Memory B cell (primary cell): Measurements from ENCODE around the gene DDO.

Source experiments
- ATAC-seq: fragments of 150-1000 bp; cut with Tn5 transposase; 2 replicates; pipeline ENCODE4 v1.10.0; 2021; ENCODE audit warnings: low read depth, mild to moderate bottlenecking, moderate library complexity
- DNase-seq, 2 donors: peaks; one replicate each; pipeline ENCODE4 v3.0.0; 2022; ENCODE audit warnings: low spot score in 2 of 2
- H3K27ac Mint-ChIP-seq: one replicate; pipeline ENCODE4 v1.8.0; 2022; ENCODE audit warnings: mild to moderate bottlenecking, moderate library complexity, mixed read lengths
- H3K27me3 Mint-ChIP-seq: one replicate; pipeline ENCODE4 v1.8.0; 2022; ENCODE audit warnings: mixed read lengths
- H3K36me3 Mint-ChIP-seq: one replicate; pipeline ENCODE4 v1.8.0; 2022; ENCODE audit warnings: mild to moderate bottlenecking, mixed read lengths
- H3K4me1 Mint-ChIP-seq: one replicate; pipeline ENCODE4 v1.8.0; 2022; ENCODE audit warnings: mixed read lengths
- H3K4me3 Mint-ChIP-seq: one replicate; pipeline ENCODE4 v1.8.0; 2022; ENCODE audit warnings: mild to moderate bottlenecking, moderate library complexity, mixed read lengths
- H3K9me3 Mint-ChIP-seq: one replicate; pipeline ENCODE4 v1.8.0; 2022; ENCODE audit warnings: mixed read lengths

Gene DDO

DNA sequence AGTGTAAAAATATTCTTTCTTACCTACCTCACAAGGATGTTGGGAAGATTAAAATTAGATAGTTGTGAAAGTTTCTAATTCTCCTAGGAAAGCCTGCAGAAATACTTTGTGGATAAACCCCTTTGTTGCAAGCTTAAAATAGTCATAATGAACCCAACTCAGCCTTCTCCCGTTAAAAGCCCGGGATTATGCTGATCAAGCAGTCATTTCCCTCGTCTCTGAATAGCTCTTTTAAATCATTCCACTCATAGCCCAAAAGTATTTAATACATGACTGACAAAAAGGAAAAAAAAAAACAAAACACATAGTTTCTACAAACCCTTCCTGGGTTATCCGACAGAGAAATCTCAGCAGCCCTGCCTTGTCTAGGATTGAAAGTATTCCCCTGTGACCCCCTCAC, 46.3 kb downstream of the DDO start:
- no peak for DNase-seq
- H3K27me3 Mint-ChIP-seq = peaks cover 21% of the 10 kb centered on the region
- no peak for ATAC-seq
- peaks cover 3% of the 10 kb centered on the region for H3K4me1 Mint-ChIP-seq
- H3K9me3 Mint-ChIP-seq = peaks cover 2% of the 10 kb centered on the region
- H3K4me3 Mint-ChIP-seq = no peak overlapping the region
- H3K36me3 Mint-ChIP-seq = no peaks in the 10 kb centered on the region
- no peak overlapping the region for H3K27ac Mint-ChIP-seq

DNA sequence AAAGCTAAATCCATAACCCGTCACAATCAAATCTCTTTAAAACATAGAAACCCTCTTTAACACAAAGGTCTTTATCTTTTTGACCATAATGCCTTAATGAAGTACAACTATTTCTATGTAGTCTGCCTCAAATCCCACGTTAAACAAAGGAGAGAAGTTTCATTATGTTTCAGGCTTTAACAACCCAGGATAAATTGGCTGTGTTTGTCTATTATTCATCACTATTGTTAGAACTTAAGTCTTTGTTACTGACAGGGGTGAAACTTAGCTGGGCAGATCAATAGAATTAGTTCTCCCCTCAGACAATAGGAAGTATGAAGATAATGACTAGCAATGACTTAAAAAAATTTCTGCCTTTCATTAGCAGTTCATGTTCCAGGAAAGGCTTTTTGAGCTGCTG, 47.1 kb downstream of the DDO start:
- no peak overlapping the region for H3K4me3 Mint-ChIP-seq
- ATAC-seq = no peak
- no peak for DNase-seq
- peaks cover 3% of the 10 kb centered on the region for H3K4me1 Mint-ChIP-seq
- peaks cover 2% of the 10 kb centered on the region for H3K9me3 Mint-ChIP-seq
- H3K27me3 Mint-ChIP-seq = peaks cover 23% of the 10 kb centered on the region
- no peak overlapping the region for H3K27ac Mint-ChIP-seq
- H3K36me3 Mint-ChIP-seq = no peaks in the 10 kb centered on the region

DNA sequence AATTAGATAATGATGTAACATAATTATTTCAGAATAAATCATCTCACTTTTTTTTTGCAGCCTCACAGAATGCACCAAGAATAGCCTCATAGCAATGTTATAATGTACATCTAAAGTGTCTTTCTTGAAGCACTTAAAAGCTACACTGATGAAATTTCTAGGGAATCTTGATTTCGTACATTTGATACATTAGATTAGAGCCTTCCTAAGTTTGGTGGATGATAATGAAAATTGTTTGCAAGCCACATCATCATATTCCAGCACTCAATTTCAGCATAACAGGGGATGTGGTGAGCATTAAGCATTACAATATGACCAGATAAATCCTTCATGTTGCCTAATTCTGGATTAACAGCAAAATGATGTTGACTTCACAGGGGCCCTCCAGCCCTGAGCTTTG, 47.5 kb downstream of the DDO start:
- Mint-ChIP-seq H3K9me3 (peaks cover 2% of the 10 kb centered on the region), H3K4me3 (no peak overlapping the region), H3K27me3 (peaks cover 23% of the 10 kb centered on the region), H3K36me3 (no peaks in the 10 kb centered on the region), H3K27ac (no peak overlapping the region), H3K4me1 (peaks cover 3% of the 10 kb centered on the region)
- no peak for ATAC-seq
- no peak for DNase-seq

DNA sequence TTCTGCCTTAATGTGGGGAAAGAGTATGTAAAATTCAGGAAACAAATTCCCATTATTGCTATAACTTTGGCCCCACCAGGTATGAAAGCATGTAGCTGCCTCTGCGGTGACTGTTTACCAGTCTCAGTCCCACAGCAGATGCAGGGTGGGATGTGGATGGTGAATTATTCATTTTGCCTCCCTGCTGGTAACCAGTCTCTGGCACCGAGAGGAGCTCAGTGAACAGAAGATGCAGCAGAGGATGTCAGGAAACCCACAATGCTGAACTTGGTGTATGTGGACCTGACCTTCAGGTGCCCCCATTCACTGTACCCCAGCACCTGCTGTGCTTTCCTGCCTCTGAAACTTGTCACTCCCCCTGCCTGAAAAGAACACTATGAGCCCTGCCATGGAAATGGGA, 48.4 kb downstream of the DDO start:
- no peak overlapping the region for H3K4me3 Mint-ChIP-seq
- ATAC-seq (no peak), DNase-seq (no peak)
- H3K27me3 Mint-ChIP-seq = peaks cover 21% of the 10 kb centered on the region
- H3K9me3 Mint-ChIP-seq = peaks cover 2% of the 10 kb centered on the region
- no peak overlapping the region for H3K27ac Mint-ChIP-seq
- no peaks in the 10 kb centered on the region for H3K36me3 Mint-ChIP-seq
- H3K4me1 Mint-ChIP-seq = peaks cover 3% of the 10 kb centered on the region

DNA sequence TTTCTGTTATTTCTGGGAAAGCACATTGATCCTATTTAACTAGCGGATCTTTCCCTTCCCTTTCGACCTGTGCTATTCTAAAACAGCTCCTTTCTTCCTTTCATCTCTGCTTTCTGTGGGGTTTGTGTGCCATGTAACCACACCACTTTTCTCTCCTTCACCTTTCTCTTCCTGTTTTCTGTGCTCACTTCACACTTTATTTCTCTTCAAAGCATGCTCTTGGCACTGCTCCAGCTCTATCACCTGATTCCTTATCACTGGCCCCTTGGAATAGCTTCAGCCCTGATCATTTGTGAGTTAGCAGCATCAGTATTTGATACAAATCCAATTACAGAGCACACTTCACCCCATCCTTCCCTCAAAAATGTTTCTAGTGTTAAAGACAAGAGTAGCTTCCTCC, 49.1 kb downstream of the DDO start:
- Mint-ChIP-seq H3K36me3 (no peaks in the 10 kb centered on the region), H3K4me3 (no peak overlapping the region), H3K27me3 (peaks cover 16% of the 10 kb centered on the region), H3K4me1 (peaks cover 3% of the 10 kb centered on the region), H3K9me3 (no peaks in the 10 kb centered on the region), H3K27ac (no peak overlapping the region)
- ATAC-seq (no peak), DNase-seq (no peak)

DNA sequence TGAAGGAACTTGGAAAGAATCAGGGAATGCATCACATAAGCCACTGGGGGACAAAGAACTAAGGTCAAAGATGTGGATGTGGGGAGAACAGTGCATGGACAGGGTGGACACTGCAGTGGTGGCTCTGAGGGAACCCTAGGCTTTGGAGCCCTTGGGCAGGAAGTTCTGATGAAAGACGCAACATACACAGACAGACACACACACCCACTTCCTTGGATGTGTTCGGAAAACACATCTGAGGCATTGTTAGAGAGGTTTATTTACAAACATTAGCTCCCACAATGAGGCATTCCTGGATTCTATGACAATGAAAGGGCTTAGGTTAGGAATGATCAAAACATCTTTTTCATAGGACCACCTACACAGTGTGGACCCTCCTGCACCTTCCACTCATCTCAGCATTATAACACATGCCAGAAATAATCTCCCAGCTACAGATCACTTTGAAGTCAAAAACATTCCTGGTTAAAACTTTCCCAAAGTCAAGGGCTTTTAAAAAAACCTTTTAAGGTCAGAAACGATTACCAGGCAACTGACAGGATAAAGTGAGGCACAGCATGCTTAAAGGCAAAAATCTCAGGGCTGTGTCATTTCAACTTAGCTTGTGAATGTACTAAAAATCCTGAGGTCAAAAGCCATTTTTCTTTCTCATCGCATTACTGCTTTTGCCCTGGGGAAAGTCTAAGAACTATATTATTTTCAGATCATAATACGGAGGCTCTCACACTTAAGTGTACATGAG, 50.8 kb downstream of the DDO start:
- ATAC-seq = no peak
- no peak overlapping the region for H3K27ac Mint-ChIP-seq
- H3K9me3 Mint-ChIP-seq = no peaks in the 10 kb centered on the region
- H3K4me3 Mint-ChIP-seq = no peak overlapping the region
- H3K4me1 Mint-ChIP-seq = peaks cover 3% of the 10 kb centered on the region
- peaks cover 15% of the 10 kb centered on the region for H3K27me3 Mint-ChIP-seq
- DNase-seq = no peak
- H3K36me3 Mint-ChIP-seq = no peaks in the 10 kb centered on the region

DNA sequence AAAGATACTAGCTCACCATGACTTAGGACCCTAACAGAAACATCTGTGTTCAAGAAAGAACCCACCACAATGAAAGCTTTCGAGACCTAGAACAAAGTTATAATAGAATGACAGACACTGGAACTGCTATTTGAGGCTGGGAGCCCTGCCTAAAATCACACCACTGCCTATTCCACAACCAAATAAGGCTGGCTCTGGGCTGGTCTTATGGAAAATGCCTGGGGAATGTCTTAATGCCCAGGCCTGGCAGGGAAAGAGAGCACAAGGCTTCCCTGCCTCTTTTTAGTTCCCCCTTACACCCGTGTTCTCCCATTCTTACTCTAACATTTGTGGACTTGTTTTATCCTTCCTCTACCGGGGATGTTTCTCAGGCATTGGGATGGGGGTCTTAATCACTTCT, 51.6 kb downstream of the DDO start:
- no peak for ATAC-seq
- no peaks in the 10 kb centered on the region for H3K9me3 Mint-ChIP-seq
- no peak overlapping the region for H3K27ac Mint-ChIP-seq
- H3K4me1 Mint-ChIP-seq = peaks cover 4% of the 10 kb centered on the region
- no peaks in the 10 kb centered on the region for H3K36me3 Mint-ChIP-seq
- H3K27me3 Mint-ChIP-seq = peaks cover 16% of the 10 kb centered on the region
- no peak overlapping the region for H3K4me3 Mint-ChIP-seq
- DNase-seq = no peak

DNA sequence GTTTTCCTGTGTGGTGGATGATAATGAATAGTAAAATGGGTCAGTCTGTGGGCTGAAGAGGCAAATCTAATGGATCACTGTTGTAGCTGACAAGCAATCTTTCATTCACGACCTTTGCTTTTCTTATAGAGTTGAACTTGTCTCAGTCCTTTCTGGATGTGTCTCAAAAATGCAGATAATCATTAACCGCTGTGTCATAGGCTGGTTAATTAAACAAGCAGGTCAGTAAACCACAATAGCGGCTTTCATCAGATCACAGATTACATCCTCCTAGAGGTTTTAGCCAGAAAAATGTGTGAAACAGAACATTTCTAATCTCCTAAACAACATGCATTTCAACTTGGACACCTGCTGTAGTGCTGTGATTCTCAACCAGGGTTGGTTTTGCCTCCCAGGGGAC, 54.7 kb downstream of the DDO start:
- peaks cover 9% of the 10 kb centered on the region for H3K4me1 Mint-ChIP-seq
- ATAC-seq (no peak), DNase-seq (no peak)
- H3K9me3 Mint-ChIP-seq = no peaks in the 10 kb centered on the region
- no peak overlapping the region for H3K4me3 Mint-ChIP-seq
- no peaks in the 10 kb centered on the region for H3K36me3 Mint-ChIP-seq
- H3K27ac Mint-ChIP-seq = no peak overlapping the region
- H3K27me3 Mint-ChIP-seq = peaks cover 27% of the 10 kb centered on the region

DNA sequence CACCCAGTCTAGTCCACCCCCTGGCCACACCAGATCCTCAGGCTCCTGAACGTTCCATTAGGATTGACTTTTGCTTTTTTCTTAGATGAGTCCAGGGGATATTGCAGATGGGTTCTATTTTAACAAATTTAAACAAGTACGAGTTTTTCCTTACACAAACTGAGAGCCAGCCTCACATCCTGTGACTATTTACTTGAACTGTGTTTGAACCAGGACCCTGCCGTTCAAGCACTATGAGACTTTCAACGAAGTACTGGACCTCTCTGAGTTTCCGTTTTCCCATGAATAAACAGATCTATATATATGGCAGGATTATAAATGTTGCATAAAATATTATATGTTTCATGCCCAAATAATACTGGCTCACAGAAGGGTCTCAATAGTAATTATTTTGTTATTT, 55.8 kb downstream of the DDO start:
- Mint-ChIP-seq H3K36me3 (no peaks in the 10 kb centered on the region), H3K4me1 (peaks cover 9% of the 10 kb centered on the region), H3K27ac (no peak overlapping the region), H3K4me3 (peak overlapping the region; percentile 18), H3K27me3 (peaks cover 30% of the 10 kb centered on the region), H3K9me3 (no peaks in the 10 kb centered on the region)
- DNase-seq = no peak
- ATAC-seq = no peak

DNA sequence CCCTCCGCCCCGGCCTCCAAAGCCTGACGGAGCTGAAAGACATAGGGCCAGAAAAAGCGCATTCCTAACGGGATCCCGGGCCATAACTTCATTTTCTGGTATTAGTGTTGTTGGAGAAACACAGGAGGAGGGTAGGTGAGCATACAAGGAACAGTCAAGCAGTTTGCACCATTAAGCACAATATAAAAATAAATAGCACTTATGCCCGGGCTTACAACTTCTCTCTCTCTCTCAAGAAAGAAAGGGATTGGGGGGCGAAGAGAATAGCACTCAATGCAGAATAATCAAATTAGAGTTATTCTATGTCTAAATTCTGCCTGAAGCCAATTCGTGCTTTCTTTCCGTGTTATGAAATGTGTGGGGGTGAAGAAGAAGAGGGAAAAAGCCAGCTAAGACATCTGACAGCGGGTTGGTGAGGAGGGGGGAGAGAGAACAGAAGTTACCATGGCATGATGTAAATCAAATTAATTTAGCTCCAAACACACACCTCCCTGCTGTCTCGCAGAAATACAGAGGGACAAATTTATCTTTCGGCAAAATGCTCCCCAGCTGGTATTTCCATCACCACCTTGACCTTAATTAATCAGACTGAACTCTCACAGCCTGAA, 56.7 kb downstream of the DDO start:
- H3K27me3 Mint-ChIP-seq = peaks cover 28% of the 10 kb centered on the region
- H3K4me1 Mint-ChIP-seq = peaks cover 9% of the 10 kb centered on the region
- no peak for DNase-seq
- ATAC-seq = no peak
- peak overlapping the region; percentile 32 for H3K4me3 Mint-ChIP-seq
- H3K36me3 Mint-ChIP-seq = no peaks in the 10 kb centered on the region
- H3K9me3 Mint-ChIP-seq = no peaks in the 10 kb centered on the region
- H3K27ac Mint-ChIP-seq = no peak overlapping the region

DNA sequence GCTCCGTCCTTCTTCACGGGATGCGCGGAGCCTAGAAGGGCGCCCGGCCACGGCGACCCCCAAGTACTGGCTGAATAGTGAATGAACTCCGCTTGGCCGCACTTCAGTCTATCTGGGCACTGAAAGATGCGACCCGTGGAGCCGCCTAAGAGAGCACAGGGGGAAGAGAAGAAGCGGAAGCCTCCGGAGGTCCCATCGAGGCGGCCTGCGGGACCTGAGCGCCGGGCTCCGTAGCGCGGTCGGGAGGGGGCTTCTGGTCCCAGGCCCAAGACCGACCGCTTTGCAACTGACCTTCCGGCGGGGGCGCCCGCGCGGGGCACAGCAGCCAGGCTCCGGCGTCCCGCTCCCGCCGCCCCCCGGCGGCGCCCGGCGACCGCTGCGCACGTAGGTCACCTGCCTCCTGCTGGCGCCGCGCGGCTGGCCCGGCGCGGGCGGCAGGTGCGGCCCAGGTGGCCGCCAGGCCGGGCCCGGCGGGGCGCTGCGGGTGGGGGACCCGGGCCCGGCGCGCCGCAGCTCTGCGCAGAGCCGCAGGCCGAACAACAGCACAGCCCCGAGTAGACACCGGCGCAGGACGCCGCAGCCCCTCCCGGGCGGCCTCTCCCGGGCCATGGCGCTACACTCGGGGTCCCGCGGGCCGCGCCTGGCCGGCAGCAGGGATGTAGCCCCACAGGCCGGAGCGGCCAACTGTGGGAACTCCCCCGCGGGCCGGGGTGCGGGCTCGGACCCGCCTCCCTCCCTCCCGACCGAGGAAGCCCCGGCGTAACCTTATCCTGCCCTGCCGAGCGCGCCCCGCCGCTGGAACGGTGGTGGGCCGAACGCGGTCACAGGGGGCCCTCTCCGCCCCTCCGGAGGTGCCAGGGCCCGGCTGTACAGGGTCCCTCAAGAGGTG, 57.5 kb downstream of the DDO start, which contains the start of gene METTL24:
TSS of gene METTL24 (minus strand) at position 686 of the 889 bp plus-strand sequence. CDS start at position 609, 77 bp downstream.
- no peaks in the 10 kb centered on the region for H3K9me3 Mint-ChIP-seq
- peaks cover 9% of the 10 kb centered on the region for H3K4me1 Mint-ChIP-seq
- no peak within 1 kb of the TSS for H3K27ac Mint-ChIP-seq
- H3K36me3 Mint-ChIP-seq = no peaks in the 10 kb centered on the region
- peak; percentile 13 to 26 for DNase-seq
- peak within 1 kb of the TSS; percentile 82 for H3K4me3 Mint-ChIP-seq
- H3K27me3 Mint-ChIP-seq = peaks cover 28% of the 10 kb centered on the region
- peak; percentile 75 for ATAC-seq

DNA sequence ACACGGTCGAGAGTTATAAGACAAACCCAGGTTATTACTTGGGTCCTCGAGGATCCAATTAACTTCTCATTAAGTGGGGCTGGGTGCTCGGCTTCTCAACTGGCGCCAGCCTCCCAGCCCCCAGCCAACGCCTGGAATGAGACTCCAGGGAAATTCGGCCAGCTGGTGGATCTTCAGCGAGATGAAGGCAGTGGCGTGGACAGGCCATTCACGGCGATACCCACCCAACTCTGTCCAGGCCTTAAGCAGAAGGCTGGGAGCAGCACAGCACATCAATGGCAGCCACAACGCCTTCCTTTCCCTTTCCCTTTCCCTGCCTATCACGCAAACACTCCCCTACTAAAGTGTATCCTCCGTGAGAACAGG, 58.1 kb downstream of the DDO start:
- Mint-ChIP-seq H3K27ac (no peak overlapping the region), H3K36me3 (no peaks in the 10 kb centered on the region), H3K4me3 (peak overlapping the region; percentile 82), H3K27me3 (peaks cover 25% of the 10 kb centered on the region), H3K4me1 (peaks cover 9% of the 10 kb centered on the region), H3K9me3 (no peaks in the 10 kb centered on the region)
- ATAC-seq (no peak), DNase-seq (no peak)

DNA sequence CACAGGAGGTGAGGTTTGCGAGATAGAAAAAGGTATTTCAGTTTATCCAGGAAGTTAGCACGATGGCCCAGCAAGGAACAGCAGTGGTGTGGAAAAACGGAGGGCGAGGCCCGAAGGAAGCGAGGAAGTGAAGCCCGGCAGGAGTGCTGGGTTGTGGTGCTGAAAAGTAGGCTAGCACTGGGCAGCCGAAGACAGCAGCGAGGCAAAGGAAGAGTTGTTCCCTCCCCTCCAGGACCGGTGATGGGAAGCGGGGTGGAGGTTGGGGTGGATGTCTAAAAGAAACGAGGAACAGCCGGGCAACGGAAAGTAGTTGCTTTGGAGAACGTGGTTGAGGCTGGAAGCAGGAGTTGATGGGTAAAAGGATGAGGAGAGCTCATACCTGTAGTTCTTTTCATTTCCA, 58.6 kb downstream of the DDO start:
- ATAC-seq (no peak), DNase-seq (no peak)
- Mint-ChIP-seq H3K4me3 (peak overlapping the region; percentile 82), H3K36me3 (no peaks in the 10 kb centered on the region), H3K27me3 (peaks cover 26% of the 10 kb centered on the region), H3K27ac (no peak overlapping the region), H3K9me3 (no peaks in the 10 kb centered on the region), H3K4me1 (peaks cover 9% of the 10 kb centered on the region)

DNA sequence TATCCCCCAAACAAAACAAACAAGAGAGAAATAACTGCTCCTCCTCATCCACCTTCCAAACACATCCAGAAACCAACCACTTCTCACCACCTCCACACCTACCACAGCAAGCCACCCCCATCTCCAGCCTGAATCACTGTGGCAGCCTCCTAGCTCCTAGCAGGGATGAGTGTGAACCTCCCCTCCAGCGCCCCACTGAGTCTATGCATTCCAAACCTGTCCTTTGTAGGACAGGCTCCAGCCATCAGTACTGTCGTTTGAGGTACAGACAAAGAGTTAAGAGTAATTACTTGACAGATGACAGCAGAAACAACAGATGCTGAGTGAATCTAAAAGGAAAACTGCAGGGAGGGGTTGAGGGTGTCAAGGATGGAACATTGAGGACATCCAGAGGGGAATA, 59.6 kb downstream of the DDO start:
- DNase-seq (no peak), ATAC-seq (no peak)
- H3K9me3 Mint-ChIP-seq = no peaks in the 10 kb centered on the region
- H3K27me3 Mint-ChIP-seq = peaks cover 23% of the 10 kb centered on the region
- H3K4me1 Mint-ChIP-seq = peaks cover 9% of the 10 kb centered on the region
- H3K4me3 Mint-ChIP-seq = no peak overlapping the region
- no peak overlapping the region for H3K27ac Mint-ChIP-seq
- no peaks in the 10 kb centered on the region for H3K36me3 Mint-ChIP-seq
